ENCODE data around the gene AMOTL1.
A peak's percentile ranks its signal among the peaks of the same experiment; 100 is the strongest.
"Not testable (repeated sequence)": the region's sequence is repeated elsewhere in the genome, so short reads cannot be mapped to it uniquely, and the experiment has no call there.

The AMOTL1 gene

DNA sequence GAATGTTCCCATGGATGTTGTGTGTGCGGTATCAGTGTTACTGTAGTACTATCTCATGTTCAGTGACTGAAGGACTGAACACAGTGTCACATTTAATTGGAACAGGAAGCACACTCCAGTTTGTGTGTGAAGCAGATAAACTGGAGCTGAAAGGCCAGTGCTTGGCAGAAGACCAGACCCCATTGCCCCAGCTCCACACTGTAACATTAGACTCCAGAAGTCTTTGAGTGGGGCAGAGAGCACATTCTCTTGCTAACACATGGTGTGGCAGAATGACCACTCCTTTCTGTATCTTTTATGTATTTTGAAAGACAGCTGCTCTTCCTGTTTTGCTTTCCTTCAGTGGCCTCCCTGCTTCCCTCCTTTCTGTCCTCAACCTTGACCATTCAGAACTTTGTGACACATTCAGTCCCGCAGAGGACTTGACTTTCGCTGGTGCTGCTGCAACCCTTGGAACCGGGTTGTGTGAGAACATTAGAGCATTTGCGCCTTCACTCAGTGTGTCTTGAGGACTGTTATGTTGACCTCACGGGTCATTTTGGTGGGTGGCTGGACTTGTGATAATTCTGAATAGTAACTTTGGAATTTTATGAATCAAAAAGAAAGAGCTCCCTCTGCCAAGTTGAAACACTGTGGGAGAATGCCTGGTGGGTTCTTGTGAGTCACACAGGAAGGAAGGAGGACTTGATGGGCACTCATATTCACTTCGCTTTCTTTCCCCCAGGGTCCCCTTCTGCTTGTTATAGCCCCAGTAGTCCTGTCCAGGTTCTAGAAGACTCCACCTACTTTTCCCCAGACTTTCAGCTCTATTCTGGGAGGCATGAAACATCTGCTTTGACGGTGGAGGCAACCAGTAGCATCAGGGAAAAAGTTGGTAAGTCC is 26.4 kb downstream of the AMOTL1 start:
- DNase-seq (ENCODE audit: low spot score): no peak

DNA sequence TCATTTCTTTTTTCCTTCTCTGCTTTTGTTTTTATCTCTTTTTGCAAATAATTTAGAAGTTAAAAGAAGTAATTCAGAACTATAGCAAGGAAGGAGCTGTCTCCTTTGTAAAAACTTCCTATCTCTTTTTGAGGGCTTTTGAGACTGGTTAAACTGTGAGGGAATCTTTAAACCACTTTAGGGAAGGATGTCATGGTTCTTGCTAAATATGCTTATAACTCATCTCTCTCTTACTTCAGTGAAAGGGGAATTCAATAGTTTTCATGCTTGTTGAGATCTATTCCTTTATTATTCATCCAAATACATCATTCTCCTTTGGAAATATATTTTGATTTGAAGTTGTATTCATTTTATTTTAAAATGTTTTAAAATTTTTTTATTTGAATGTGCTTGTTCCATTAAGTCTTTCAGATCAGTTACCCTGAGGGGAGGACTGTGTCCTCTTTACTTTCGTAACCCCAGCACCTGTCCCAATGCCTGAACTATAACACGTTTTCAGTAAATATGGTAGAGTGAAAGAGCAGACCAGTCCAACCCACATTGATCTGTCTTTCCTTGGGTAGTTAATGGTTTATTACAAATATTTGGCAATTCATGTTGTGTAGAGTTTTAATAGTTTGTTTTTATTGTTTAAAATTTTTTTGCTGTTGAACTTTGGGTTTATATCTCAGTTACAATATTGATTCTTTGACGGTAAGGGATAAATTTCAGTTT is 27.5 kb downstream of the AMOTL1 start:
- no peak for DNase-seq (ENCODE audit: low spot score)

DNA sequence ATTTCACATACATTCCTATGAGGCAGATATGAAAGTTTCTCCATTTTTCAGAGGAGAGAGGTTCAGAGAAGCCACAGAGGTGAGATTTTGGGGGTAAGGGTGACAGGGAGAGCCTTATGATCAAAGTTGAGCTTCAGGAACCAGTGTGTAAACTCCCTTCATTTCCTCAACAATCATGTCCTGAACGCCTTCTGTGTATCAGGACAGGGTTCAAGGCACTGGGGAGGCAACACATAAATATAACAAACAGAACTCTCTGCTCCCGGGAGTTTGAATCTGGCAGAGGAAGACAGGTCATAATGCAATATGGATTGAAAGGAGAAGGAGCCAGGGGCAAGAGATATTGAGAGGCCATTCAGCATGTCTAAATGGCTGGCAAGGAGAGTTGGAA is 28.0 kb downstream of the AMOTL1 start:
- DNase-seq (ENCODE audit: low spot score): no peak

DNA sequence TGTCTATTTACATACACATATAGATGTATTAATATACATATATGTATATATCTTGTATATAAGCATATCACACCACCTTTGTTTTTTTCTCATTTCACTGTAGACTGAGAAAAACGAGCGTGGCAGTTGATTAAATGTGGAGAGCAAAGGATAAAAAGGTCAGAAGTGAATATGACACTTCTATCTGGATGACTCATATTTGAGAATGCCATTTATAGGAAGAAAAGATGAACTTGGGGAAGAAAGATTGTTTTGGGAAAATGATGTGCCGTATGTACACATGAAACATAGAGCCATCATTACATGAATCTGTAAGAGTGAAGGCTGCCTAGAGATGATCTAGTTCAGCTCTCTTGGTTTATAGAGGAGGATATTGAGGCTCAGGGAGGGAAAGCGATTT is 28.7 kb downstream of the AMOTL1 start:
- no peak for DNase-seq (ENCODE audit: low spot score)

DNA sequence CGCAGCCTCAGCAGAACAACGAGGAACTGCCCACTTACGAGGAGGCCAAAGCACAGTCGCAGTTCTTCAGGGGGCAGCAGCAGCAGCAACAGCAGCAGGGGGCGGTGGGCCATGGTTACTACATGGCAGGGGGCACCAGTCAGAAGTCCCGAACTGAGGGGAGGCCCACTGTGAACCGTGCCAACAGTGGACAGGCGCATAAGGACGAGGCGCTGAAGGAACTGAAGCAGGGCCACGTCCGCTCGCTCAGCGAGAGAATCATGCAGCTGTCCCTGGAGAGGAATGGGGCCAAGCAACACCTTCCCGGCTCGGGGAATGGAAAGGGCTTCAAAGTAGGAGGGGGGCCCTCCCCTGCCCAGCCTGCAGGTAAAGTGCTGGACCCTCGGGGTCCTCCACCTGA is 31.6 kb downstream of the AMOTL1 start:
- DNase-seq (ENCODE audit: low spot score): no peak

DNA sequence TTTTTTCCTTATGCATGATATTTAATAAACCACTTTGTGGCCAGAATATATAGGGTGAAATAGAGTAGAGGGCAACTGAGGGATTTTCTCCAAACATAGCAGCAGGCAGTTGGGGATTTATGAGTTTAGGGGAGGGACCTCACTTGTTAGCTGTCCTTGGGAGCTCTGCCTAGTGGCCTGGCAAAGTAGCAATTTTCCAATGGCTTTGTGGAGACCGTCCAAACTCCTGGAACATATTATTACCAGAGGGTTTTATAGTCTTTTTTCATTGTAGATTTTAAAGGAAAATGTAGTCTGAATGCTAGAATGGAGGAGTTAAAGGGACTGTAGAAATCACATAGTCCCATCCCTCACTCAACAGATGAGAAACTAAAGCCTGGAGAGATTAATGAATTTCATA is 32.3 kb downstream of the AMOTL1 start:
- no peak for DNase-seq (ENCODE audit: low spot score)

DNA sequence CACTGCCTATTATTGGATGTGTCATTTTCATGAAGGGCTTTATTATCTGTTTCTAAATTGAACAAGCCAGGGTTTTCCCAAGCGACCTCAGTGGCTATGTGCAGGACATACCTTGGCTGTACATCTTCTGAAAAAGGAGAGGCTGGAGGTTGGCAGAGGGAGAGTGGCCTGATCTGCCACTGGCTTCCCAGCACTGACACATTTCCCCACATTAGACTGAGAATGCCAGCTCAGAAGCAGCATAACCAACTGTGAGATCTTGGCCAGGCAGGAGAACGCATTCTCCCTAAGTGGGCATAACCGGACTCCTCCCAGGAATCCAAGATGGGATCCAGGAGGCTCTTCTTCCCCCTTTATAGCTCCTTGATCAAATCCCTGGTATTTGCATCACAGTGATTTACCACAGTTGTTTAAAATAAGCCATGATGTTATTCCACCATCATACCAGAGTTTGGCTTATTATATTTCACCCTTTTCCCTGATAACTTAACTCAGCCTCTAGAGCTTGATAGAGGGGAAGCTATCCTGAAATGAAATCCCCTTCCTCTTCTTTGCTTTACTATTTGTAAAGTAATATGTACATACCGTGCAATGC is 33.8 kb downstream of the AMOTL1 start:
- DNase-seq (ENCODE audit: low spot score): no peak

DNA sequence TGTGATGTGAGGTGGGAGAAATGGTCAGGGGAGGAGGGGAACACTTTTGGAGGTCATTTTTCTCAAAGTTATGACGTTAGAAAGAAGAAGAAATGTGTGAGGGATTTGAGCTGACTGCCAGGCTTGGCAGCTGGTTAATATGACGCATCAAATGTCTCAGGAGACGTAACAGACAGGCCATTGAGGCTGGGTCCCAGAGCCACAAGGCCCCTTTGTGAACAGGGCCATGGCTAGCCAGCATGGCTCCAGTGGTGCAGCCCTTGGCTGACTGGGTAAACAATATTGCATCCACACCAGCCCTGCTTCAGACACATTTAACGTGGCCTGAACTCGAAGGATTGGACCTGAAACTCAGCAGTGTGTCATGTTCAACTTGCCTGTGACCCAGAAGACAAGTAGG is 34.3 kb downstream of the AMOTL1 start:
- no peak for DNase-seq (ENCODE audit: low spot score)

DNA sequence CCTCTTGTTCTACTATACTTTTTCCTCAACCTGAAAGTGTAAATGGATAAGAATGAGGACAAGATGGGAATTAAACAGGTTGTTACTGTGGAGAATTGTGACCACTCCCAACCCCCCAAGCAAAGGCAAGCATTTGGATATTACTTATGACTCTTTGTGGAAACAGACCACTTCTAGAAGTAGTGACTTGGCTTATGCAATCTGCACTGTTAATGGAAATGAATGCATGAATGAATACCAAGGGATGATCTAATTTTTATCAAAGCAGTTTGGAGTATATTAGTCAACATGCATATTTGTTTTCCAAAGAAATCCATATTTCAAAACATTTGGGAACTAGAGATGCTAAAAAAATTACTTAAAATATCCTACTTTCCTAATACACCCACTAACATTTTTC is 35.3 kb downstream of the AMOTL1 start:
- no peak for DNase-seq (ENCODE audit: low spot score)

DNA sequence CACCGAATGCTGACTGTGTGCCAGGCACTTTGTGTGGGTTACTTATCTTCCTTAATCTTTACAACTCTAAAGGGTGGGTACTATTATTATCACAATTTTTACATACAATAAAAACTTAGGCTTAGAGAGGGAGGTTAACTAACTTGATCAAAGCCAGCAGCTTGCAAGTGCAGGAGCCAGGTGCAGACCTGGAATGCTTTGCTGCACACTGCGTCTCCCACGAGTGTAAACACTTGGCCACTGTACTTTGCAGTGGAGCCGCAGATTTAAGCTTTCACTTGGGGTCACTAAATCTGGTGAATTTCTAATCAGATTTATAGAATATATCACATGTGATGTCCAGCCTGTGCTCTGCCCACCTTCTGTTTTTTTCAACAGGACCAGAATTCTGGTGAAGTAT is 36.7 kb downstream of the AMOTL1 start:
- DNase-seq (ENCODE audit: low spot score): no peak

DNA sequence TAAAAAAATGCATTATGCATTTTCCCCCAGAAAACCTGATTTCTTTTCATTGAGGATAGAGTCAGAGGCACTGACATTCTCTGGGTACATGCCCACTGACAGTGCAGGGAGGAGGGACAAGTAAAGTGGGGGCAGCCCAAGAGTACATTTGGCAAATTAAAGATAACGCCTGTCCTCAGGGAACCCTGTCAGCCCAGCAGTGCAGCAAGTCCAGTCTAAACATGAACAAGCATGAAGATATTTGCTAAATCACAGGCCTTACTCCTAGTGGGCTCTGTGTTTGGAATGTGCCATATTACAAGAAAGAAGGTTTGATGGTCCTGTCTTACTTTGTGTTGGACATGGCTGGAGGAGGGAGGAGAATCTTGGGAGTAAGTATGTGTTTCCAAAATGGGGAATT is 37.9 kb downstream of the AMOTL1 start:
- no peak for DNase-seq (ENCODE audit: low spot score)

DNA sequence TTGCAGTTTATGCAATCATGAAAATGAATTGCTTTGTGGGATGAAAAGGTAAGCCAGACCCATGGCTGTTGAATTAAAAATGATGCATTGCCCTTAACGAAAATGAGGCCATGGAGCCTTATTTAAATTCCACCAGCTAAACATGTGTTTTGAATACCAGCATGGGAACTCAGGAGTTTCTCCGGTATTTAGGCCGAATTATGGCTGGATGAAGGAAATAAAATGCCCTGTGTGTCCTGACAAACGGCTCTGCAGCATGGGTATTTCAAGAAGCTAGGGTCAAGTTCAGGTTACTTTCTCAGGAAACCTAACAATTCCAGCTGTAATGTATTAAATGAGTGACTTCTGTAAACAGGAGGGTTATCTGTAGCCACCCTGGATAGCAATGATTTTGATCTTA is 38.3 kb downstream of the AMOTL1 start:
- no peak for DNase-seq (ENCODE audit: low spot score)

DNA sequence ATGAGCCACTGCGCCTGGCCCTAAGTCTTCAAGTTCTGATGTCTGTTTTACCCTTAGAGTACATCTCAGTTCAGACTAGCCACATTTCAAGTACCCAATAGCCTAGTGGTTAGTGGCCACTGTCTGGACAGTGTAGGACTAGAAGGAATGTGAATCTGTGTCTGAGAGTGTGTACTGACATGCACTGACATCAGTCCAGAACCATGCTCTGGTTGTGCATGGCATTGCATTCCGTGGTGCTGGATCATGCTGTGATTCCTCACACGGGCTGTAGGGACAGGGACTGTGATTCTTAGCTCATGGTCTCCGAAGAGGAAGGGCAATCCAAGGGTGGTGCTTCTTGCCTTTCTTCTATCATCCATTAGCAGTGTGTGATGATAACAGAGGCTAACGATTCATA is 41.1 kb downstream of the AMOTL1 start:
- DNase-seq (ENCODE audit: low spot score): no peak

DNA sequence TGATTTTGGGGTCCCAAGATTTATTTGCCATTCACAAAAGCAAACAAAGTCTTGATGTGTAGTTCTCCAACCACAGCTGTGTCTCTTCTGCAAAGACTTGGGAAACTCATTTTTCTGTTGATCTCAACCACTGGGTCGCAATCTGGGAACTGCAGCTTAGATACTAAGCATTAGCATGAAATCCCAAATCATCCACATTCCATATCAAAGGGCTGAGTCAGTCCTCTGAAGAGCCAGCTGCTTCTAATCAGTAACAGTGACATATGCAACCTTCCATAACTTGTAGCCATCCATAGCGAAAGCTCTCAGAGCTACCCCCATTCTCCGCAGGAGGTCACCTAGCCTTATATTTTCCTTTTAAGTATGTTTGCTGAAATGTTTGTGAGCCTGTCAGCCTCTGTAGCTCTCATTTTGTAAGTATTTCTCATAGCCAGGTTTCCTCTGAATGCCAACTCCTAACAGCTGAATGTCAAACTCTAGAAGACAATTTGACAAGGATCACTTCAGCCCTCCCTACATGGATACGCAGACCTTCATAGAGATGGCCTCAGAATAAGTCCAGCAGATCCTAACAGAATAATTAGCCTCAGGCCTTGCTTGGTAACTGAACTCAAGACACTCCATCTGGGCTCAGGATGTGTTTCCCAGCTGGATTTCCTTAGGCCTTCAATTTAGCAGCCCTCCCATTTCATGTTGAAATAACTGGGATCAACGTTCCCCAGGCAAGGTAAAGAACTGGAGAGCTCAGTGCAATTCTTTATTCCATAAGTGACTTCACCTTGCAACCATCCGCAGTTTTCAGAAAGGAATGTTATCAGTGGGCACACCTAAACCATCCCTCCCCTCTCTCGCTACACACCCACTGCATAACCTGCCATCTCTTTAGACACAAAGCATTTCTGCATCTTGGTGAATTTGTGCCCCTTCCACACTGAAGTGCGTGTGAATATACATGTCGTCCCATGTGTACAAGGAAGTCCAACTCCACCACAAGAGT is 44.9 kb downstream of the AMOTL1 start:
- DNase-seq (ENCODE audit: low spot score): not testable (repeated sequence)

DNA sequence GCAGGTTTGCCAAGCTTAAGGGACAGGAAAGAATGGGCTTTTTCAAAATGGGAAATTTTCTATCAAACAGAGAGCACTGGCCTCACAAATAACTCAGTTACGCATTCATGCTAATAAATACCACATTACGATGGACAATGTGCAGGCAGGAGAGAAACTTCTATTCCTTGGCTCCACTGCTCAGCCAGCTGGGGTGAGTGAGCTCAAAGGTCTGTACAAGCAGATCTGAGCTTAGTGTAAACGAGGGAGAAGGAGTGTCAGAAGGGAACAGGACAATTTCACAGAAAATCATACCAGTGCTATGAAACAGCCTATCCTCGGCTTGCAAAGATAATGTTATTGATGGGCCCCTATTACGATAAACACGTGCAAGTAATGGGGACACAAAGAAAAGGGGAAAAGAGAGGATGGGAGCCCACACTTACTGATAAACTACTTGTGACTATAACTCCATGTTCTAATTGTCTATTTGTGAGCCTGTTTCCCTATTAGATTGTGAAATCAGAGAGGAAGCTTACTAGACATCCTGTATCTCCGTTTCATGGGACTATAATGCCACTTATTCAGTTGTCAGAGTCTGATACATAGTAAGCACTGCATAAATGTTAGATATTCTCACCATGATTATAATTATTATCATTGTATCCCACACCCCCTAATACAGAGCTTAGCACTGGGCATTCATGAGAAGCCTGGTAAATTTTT is 46.3 kb downstream of the AMOTL1 start:
- no peak for DNase-seq (ENCODE audit: low spot score)

DNA sequence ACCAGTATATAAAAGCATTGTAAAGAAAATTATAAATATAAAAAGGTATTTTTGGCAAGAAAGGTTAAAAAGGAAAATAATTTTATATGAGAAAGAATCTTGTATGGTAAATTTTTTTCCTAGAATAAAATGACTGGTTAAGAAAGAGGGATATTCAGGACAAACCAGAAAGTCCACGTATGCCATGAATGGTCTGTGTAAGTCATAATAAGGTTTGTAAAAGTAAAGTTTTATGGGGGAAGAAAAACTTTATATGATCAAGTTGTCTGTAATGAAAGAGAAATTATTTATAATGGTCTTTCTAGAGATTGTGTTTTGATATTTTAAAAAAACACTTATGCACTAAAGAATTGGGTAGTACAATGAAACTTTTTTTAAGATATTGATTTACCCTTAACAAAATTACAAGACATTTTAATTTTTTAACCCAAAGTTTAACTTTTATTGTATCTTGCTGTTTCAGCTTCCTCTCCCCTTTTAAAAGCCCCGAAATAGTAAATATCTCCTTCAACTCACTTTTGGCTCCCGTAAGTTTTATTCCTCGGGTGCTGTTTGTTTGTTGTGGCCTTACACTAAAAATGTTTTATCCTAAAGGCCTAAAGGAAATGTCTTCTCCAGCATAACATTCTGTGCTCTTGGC is 47.7 kb downstream of the AMOTL1 start:
- DNase-seq (ENCODE audit: low spot score): peak; percentile 6

DNA sequence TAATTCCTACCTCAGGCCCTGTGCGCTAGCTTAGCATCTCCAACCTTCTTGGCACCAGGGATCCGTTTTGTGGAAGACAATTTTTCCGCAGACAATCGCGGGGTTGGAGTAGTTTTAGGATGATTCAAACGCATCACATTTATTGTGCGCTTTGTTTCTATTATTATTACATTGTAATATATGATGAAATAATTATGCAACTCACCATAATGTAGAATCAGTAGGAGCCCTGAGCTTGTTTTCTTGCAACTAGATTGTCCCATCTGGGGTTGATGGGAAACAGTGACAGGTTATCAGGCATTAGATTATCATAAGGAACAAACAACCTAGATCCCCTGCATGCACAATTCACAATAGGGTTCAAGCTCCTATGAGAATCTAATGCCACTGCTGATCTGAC is 52.3 kb downstream of the AMOTL1 start:
- no peak for DNase-seq (ENCODE audit: low spot score)

DNA sequence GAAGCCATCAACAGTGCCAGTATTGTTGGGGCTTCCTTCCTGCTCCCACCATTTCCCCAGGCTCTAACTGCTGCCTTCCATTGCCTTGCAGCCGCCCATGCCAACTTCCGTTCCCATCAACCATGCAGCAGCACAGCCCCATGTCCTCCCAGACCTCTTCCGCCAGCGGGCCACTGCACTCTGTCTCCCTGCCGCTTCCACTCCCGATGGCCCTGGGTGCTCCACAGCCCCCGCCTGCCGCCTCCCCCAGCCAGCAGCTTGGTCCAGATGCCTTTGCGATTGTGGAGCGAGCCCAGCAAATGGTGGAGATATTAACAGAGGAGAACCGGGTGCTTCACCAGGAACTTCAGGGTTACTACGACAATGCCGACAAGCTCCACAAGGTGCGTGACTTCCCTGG is 53.3 kb downstream of the AMOTL1 start:
- DNase-seq (ENCODE audit: low spot score): no peak

DNA sequence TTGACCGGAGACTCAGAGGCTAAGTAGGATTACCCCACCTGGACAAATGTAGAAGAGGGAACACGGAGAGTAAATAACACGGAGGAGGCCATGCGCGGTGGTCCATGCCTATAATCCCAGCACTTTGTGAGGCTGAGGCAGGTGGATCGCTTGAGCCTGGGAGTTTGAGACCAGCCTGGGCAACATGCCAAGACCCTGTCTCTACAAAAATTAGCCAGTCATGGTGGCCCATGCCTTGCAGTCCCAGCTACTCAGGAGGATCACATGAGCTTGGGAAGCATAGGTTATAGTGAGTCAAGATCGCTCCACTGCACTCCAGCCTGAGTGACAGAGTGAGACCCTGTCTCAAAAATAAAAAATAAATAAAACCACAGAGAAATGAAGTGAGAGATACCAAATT is 53.9 kb downstream of the AMOTL1 start:
- DNase-seq (ENCODE audit: low spot score): no peak

DNA sequence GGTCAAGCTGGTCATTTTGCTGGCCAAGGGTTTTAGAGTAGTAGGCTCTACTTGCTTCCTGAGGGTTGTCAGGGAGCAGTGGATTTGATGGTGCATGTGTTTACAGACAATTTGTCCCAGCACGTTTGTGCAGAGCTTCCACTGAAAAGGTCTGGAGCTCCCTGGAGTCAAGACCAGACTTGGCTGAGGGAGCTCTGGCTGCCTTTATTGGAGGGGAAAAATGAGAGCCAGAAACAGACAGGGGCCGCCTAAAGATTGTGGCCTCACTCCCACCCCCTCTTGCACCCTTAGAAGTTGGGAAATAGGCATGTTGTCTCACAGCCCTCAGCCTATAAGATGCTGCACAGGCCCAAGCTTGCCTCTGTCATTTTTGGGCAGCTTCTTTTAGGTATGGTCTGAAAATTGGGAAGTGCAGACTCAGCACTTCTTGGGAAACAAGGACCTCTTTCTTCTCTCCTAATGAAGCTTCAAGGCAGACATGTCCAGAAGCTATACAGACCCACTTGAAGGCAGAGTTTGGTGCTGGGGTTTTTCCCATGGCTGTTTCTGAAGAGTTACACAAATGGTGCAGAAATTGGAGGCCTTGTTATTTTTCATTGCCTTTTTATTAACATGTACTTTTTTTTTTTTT is 55.1 kb downstream of the AMOTL1 start:
- no peak for DNase-seq (ENCODE audit: low spot score)
